ENCODE data around the gene RNF141.

The RNF141 gene

GRCh38 chr11:10497371-10498021 lies 43.5 kb downstream of the RNF141 start:
- DNase-seq, result no peak

GRCh38 chr11:10496296-10496936 lies 44.6 kb downstream of the RNF141 start:
- no peak for DNase-seq

DNA sequence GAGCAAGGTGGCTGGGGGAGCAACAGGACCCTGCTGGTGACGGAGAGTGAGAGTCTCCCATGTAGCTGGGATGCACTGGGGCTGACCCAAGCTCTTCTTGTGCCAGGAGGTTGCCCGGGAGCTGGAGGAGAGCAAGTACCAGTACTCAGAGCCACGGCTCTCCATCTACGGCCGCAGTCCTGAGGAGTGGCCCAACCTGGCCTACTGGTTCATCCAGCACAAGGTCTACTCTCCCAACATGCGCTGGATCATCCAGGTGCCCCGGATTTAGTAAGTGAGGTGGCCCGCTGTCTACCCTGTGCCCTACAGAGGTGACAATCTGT lies 45.6 kb downstream of the RNF141 start:
- DNase-seq, result no peak

- DNase-seq, result no peak
Observed at GRCh38 chr11:10494636-10495463, 46.1 kb downstream of the RNF141 start.

- DNase-seq, result no peak
Observed at GRCh38 chr11:10493041-10493663, 47.8 kb downstream of the RNF141 start.

GRCh38 chr11:10492084-10492483 lies 48.9 kb downstream of the RNF141 start:
- no peak for DNase-seq

DNA sequence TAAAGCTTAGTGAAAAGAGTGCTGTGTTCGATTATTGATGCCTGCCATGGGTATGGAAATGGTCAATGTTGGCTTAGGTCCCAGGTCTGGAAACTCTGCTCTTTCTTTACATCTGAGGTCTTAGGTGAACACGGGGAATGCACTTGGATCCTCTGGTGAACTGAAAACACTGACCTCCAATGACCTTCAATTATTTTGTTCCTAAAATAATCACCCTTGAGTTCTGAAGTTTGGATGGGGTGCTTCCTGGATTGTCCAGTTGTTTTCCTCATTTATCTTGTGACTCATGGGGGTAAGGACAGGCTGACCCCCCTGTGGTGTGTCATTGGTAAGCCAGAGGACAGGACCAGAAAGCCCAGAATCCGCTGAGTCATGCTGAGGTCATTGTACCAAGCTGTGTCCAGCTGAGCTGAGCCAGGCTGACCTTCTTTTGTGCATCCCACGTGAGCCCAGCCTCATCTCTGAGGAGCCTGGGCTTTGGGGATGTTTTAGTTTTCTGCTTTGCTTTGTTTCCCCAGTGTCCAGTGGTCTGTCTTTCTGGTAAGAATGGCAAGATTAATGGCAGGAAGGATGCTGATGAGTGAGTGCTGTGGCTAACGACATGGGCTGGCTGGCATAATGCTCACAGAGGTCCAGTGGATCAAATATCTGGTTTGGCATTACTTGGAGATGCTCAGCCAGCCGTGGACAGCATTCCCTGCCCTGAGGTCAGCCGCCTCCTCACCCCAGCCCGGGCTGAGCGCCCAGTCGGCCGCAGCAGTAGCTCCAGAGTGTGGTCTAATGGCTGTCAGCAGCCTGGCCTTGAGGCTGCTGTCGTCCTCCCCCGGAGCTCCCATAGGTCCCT lies 50.4 kb downstream of the RNF141 start:
- DNase-seq, result no peak

DNA sequence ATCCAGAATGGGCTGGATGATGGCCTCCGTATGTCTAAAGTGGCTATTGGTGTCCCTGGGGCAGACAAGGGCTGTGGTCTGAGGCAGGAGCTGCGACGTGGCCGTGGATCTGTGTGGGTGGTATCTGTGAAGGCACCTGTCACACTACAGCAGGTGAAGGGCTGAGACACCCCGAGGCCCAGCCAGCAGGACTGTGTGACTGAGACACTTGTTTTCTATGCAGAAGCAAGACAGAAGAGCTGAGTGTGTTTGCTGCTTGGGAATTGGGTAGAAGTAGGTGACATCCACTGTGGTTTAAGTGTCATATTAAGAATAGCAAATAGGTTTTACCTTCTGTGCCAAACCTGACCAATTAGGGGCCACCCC lies 51.0 kb downstream of the RNF141 start:
- no peak for DNase-seq

DNA sequence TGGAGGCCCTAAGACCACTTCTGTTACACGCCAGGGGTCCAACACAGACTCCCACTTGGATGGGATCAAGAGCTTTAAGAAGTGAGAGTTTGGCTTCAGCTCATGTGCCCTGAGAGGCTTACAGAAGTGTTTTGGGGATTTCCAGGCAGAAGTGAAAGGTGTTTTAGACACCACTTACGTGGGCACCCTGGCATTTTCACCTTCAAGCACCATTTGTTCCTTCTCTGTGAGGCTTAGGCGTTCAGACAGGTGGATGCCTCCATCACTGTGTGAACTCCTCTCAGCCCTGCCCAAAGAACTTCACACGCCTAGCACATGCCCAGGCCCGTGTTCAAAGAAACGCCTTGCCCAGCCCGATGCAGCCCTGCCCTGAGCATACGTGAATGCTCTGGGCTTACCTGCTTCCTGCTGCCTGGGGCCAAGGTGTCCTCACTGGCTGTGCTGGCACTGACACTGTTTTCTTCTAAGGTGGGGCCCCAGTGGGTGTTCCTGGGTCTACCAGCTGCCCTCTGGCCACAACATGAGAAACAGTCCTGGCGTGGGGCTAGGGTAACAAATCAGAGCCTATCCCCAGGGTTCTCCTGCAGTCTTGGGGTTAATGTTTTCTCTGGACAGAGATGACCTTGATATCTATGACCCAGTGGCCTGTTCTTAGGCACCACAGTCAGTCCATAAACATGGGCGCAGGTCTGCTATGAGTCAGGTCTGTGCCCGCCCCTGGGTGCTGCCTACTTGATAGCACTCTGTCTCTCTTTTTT lies 51.9 kb downstream of the RNF141 start:
- no peak for DNase-seq

- no peak for DNase-seq
Observed at GRCh38 chr11:10488121-10488933, 52.7 kb downstream of the RNF141 start.

GRCh38 chr11:10487002-10487647 lies 53.9 kb downstream of the RNF141 start:
- DNase-seq, result no peak

DNA sequence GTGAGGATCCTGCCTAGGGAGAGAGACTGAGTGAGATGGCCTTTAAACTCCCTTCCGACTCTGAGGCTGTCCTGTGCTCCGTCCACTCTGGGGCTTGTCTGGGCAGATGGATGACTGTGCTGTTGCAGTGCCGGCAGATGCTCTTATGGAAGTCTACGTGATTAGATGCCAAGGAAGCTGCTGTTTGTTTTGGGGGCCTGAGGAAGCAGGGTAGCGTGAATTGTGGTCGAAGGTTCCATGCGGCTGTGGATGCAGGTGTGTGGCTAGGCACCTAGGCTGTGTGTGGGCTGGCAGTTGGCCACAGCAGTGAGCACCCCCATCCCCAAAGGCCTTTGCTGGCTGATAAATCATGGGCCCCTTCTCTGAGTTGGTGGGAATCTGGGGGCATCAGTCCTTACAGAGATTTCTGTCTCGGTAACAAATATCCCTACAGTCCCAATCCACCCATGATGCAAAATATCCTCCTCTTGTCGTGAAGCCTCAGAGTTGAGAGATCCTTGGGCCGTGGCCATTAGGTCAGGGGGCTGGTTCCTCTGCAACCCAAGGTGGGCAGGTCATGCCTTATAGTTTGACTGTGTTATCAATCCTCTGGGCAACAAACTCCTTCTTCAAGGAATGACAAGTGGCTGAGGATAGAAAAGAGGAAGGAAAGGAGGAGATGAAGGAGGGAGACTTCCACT lies 54.7 kb downstream of the RNF141 start:
- no peak for DNase-seq

DNA sequence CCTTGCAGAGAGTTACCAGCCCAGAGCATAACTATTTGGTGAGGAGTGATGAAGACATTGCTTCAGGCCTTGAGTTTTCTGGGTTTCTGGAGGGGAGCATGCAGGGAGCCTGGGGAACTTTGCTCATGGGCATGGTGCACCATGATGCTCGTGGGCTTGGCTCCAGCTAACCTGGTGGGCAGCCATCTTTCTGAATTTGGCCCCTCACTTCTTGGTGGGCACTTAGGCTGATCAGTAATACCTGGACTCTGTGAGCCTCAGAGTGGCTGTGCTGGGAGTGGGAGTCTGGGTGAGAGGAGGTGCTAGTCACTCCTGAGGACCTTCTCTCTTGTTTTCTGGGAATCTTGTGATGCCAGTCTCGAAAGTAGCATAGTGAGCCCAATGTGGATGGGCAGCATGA lies 55.3 kb downstream of the RNF141 start:
- no peak for DNase-seq

DNA sequence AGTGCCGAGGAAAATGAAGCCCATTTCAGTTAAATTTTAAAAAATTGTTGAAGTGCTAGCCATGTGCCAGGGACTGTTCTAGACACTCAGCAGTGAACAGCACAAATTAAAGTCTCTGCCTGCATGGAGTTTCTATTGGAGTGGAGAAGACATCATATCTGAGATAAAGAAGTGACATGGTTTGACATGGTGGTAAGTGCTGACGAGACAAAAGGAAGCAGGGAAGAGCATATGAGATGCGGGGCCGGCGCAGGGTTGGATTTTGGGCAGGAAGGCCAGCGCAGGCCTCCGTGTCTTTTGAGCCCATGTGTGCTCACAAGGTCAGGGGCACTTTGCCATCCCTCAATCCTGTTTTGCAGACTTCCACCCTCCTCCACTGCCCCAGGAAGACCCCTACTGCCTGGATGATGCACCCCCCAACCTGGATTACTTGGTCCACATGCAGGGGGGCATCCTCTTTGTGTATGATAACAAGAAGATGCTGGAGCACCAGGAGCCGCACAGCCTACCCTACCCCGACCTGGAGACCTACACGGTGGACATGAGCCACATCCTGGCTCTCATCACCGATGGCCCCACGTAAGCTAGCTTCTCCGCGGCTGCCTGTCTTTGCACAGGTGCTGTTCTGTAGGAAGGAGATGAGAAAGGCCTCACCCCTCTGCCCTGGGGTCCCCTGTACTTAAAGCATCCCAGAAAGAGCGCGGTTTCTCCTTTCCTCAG lies 56.4 kb downstream of the RNF141 start:
- no peak for DNase-seq

DNA sequence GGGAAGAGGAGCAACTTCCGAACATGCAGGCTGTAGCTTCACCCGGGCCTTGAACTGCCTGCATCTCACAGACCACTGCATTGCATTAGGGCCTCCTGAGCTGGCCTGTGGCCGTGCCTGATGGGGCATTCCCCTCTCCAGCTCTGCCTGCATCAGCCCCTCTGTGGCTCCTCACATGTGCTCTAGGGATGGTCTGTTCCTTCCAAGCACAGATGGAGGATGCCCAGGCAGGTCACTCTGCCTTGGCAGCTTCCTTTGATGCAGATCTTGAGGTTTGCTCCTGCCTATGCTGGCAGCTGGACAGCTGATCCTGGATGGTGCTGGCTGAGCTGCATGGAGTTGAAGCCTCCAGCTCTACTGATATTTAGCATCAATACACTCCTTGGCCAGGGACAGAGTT lies 57.4 kb downstream of the RNF141 start:
- no peak for DNase-seq

DNA sequence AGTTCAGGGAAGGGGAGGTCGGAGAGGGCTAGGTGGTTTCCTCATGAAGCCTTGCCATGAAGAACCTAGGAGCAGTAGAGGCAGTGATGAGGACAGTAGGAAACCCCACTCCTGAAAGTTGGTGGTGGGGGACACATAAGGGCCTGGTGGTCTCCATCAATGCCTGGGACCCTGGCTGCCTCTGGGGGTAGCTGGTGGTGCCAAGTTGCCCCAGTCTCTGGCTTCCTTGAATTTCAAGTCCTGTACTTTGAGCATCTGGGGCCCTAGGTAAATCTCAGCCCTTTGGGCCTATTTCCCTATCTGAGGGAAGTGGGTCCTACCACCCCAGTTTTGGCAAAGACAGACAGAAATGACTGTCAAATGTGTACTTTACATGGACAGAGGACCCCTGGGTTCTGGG lies 57.8 kb downstream of the RNF141 start:
- no peak for DNase-seq

DNA sequence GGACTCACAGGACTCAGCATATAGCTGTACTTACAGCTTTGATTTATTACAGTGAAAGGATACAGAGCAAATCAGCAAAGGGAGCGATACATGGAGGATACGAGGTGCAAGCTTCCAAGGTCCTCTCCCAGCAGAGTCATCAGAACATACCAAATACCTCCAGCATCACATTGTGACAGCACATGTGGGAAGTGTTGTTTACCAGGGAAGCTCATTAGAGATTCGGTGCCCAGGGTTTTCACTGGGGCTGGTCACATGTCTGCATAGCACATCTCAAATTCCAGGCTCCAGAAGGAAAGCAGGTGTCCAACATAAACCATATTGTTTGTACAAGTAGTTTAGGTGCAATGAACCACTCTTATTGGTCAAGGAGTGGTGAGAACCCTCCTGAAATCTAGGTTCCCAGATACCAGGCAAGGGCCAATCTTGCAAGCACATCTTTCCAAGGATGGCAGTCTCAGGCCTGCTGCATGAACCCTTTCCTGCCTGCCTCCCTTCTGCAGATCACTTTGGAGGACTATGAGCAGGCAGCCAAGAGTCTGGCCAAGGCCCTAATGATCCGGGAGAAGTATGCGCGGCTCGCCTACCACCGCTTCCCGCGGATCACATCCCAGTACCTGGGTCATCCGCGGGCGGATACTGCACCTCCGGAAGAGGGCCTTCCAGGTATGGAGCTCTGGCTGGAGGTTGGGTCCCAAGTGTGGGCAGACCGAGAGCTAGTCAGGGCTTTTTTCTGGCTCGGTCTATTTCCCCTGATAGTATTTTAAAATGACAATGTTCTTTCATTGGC lies 59.2 kb downstream of the RNF141 start:
- no peak for DNase-seq

DNA sequence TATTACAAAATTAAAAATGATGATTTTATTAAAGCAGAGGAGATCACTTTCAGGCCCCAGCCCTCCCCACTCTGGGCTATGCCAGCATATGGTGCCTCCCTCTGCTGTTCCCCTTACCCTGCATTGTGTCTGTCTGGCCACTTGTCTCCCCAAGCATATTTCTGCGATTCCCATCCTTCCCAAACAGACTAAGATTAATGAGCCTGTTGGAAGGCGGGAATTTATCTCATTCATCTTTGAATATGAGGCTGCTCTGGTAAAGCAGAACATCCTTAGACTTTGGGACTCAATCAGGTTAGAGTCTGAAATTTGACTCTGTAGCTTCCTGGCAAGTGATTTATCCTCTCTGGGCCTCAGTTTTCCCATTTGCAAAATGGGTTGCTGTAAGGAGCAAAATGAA lies 60.2 kb downstream of the RNF141 start:
- no peak for DNase-seq

DNA sequence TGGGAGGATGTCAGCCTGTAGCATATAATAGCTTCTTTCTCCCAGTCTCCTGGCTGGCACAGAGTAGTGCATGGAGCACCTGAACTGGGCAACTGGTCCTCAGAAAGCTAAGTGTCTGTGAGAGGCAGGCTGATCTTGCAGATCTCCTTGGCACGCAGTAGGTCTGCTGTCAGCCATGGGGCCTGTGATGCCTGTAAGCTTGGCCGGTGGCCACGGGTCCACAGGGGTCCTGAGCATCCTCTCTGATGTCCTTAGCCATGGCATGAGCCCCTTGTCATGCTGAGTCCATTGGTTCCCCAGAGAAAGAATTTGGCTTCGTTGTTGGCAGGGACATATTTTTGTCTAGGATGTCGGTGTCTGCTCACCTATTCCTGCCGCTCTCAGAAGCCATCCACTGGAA lies 61.0 kb downstream of the RNF141 start:
- no peak for DNase-seq

Measured in GDM1 (cell line).